Liver (tissue), 9 donors: ENCODE measurements around the gene FAP. TPM values are rescaled to one million over a fixed set of nuclear protein-coding genes. Genes with fewer than 3 reads are reported as not detected.

Source experiments
- DNase-seq: peaks from one replicate; pipeline ENCODE4 v3.0.0-alpha.2; 2017; ENCODE audit warnings: low spot score
- H3K27ac ChIP-seq, 2 donors: one replicate each; pipeline ENCODE4 v1.7.0; 2013; ENCODE audit warnings: inconsistent platforms in 2 of 2, low read length in 2 of 2, control low read depth in 1 of 2, low read depth in 1 of 2, mild to moderate bottlenecking in 1 of 2
- H3K27me3 ChIP-seq, 4 donors: one replicate each; pipeline versions ENCODE4 v1.6.1 to v1.7.0; 2013; ENCODE audit warnings: low read length in 3 of 4, inconsistent platforms in 1 of 4, mild to moderate bottlenecking in 1 of 4, moderate library complexity in 1 of 4; ENCODE audit not compliant: control insufficient read depth in 4 of 4, insufficient read depth in 4 of 4
- H3K36me3 ChIP-seq, 4 donors: one replicate each; pipeline versions ENCODE4 v1.6.1 to v1.7.0; 2013; ENCODE audit warnings: low read length in 3 of 4, mild to moderate bottlenecking in 3 of 4, low read depth in 1 of 4, moderate library complexity in 1 of 4; ENCODE audit not compliant: control insufficient read depth in 4 of 4, insufficient read depth in 3 of 4
- H3K4me1 ChIP-seq, 4 donors: one replicate each; pipeline versions ENCODE4 v1.6.1 to v1.7.0; 2013; ENCODE audit warnings: low read length in 3 of 4, mild to moderate bottlenecking in 3 of 4, moderate library complexity in 1 of 4; ENCODE audit not compliant: control insufficient read depth in 4 of 4, insufficient read depth in 4 of 4
- H3K4me3 ChIP-seq, 3 donors: one replicate each; pipeline versions ENCODE4 v1.6.1 to v1.7.0; 2013; ENCODE audit warnings: low read length in 3 of 3, control low read depth in 1 of 3, low read depth in 1 of 3, mild to moderate bottlenecking in 1 of 3
- H3K9ac ChIP-seq, 2 donors: one replicate each; pipeline ENCODE4 v1.7.0; 2013; ENCODE audit warnings: low read length in 2 of 2, mild to moderate bottlenecking in 2 of 2, moderate library complexity in 2 of 2, control low read depth in 1 of 2, low read depth in 1 of 2
- H3K9me3 ChIP-seq, 4 donors: one replicate each; pipeline versions ENCODE4 v1.6.1 to v1.7.0; 2013; ENCODE audit warnings: low read length in 3 of 4; ENCODE audit not compliant: control insufficient read depth in 4 of 4
- ATF3 ChIP-seq: IDR thresholded peaks from 2 replicates; pipeline ENCODE4 v1.6.1; 2016; ENCODE audit warnings: antibody characterized with exemption
- CTCF ChIP-seq: fragments of 150-350 bp; IDR thresholded peaks from 2 replicates; pipeline ENCODE4 v1.5.1; 2017; ENCODE audit warnings: improper control_type of control experiment, low read depth, low read length; ENCODE audit not compliant: missing input control
- FOXA2 ChIP-seq: IDR thresholded peaks from 2 replicates; pipeline ENCODE4 v1.6.1; 2016; ENCODE audit warnings: antibody characterized with exemption
- GABPA ChIP-seq, 2 donors: IDR thresholded peaks in 1 of 2; conservative IDR thresholded peaks in 1 of 2; 2 replicates each; pipeline ENCODE4 v1.6.1; 2016; ENCODE audit warnings: antibody characterized with exemption in 2 of 2, mild to moderate bottlenecking in 1 of 2, moderate library complexity in 1 of 2
- HNF4G ChIP-seq: IDR thresholded peaks from 2 replicates; pipeline ENCODE4 v1.6.1; 2016; ENCODE audit warnings: antibody characterized with exemption
- JUND ChIP-seq, 2 donors: IDR thresholded peaks; 2 replicates each; pipeline ENCODE4 v1.6.1; 2016; ENCODE audit warnings: antibody characterized with exemption in 2 of 2
- MAX ChIP-seq: IDR thresholded peaks from 2 replicates; pipeline ENCODE4 v1.6.1; 2016; ENCODE audit warnings: antibody characterized with exemption
- NR2F2 ChIP-seq: IDR thresholded peaks from 2 replicates; pipeline ENCODE4 v1.6.1; 2016; ENCODE audit warnings: antibody characterized with exemption
- REST ChIP-seq: IDR thresholded peaks from 2 replicates; pipeline ENCODE4 v1.6.1; 2016; ENCODE audit warnings: antibody characterized with exemption, mild to moderate bottlenecking
- RXRA ChIP-seq, 2 donors: IDR thresholded peaks; 2 replicates each; pipeline ENCODE4 v1.6.1; 2017 to 2018; ENCODE audit warnings: antibody characterized with exemption in 2 of 2, mild to moderate bottlenecking in 1 of 2
- SP1 ChIP-seq: IDR thresholded peaks from 2 replicates; pipeline ENCODE4 v1.6.1; 2018; ENCODE audit warnings: antibody characterized with exemption, mild to moderate bottlenecking
- TAF1 ChIP-seq: conservative IDR thresholded peaks from 2 replicates; pipeline ENCODE4 v1.6.1; 2016; ENCODE audit warnings: antibody characterized with exemption, mild to moderate bottlenecking
- YY1 ChIP-seq: IDR thresholded peaks from 2 replicates; pipeline ENCODE4 v1.6.1; 2016; ENCODE audit warnings: antibody characterized with exemption, mild to moderate bottlenecking
- ZBTB33 ChIP-seq: IDR thresholded peaks from 2 replicates; pipeline ENCODE4 v1.6.1; 2016; ENCODE audit warnings: antibody characterized with exemption
- WGBS: extraction: QIAGEN DNeasy Blood & Tissue Kit; methylation state at CpG from one replicate; pipeline ENCODE4 v1.1.7; 2013; 5-methylcytosine and 5-hydroxymethylcytosine counted together
- polyA plus RNA-seq, 2 donors: library from polyadenylated mRNA; stranded (reverse) in 1 of 2; unstranded in 1 of 2; fragments of 200-250 nt in 1 of 2; fragments of >200 nt in 1 of 2; fragmentation: Nextera tagmentation in 1 of 2; extraction: Ambion mirVana in 1 of 2; gene quantifications; one replicate each; pipeline versions ENCODE4 v1.2.1 to v1.2.3, GENCODE V29; 2013 to 2015
- total RNA-seq, 2 donors: library from RNA; depleted of rRNA; stranded (reverse); fragments of >200 nt; gene quantifications; one replicate each; pipeline ENCODE4 v1.2.3, GENCODE V29; 2014
- donor health status: healthy.
- donor health status: healthy.
- donor health status: healthy.
- donor health status: healthy.
- donor health status: healthy.

FAP gene
- total and polyA plus RNA-seq, 4 donors, result 0.10 to 0.42 (median 0.23) TPM

GRCh38 chr2:162282765-162283425, 39.6 kb upstream of the FAP start (continued):
- TF ChIP-seq REST, result no peak
- no peak for TF ChIP-seq TAF1
- no peak for TF ChIP-seq ATF3
- TF ChIP-seq ZBTB33, result no peak
- TF ChIP-seq RXRA (IDR thresholded peaks at IDR 0.05), result no peak
- no peak for TF ChIP-seq SP1
- TF ChIP-seq YY1, result no peak

- Histone ChIP-seq H3K9me3 (no peaks in the 10 kb centered on the region), H3K4me3 (no peak overlapping the region), H3K27me3 (no peaks in the 10 kb centered on the region), H3K27ac (no peak overlapping the region), H3K9ac (no peak overlapping the region), H3K36me3 (peaks cover 0 to 60% (median 37%) of the 10 kb centered on the region in 4 donors), H3K4me1 (no peaks in the 10 kb centered on the region)
- no peak for TF ChIP-seq HNF4G
- no peak for TF ChIP-seq NR2F2
- no peak for TF ChIP-seq CTCF
- TF ChIP-seq FOXA2, result no peak
- no peak for TF ChIP-seq REST
- TF ChIP-seq JUND (IDR thresholded peaks at IDR 0.05), result no peak
- TF ChIP-seq MAX, result no peak
- no peak for TF ChIP-seq GABPA (IDR thresholded peaks at IDR 0.05 in 1 of 2, conservative IDR thresholded peaks at IDR 0.05 in 1 of 2)
- no peak for TF ChIP-seq TAF1
- no peak for DNase-seq
- 100% methylated on average over 1 of the region's 1 CpG for WGBS
Measured at GRCh38 chr2:162280654-162281053, 37.4 kb upstream of the FAP start.
